ENCODE measurements around the gene REV3L.

The REV3L gene

GRCh38 chr6:111254779-111255166, 228.2 kb downstream of the REV3L start:
- DNase-seq = no peak

GRCh38 chr6:111254004-111254778, 228.8 kb downstream of the REV3L start:
- no peak for DNase-seq

DNA sequence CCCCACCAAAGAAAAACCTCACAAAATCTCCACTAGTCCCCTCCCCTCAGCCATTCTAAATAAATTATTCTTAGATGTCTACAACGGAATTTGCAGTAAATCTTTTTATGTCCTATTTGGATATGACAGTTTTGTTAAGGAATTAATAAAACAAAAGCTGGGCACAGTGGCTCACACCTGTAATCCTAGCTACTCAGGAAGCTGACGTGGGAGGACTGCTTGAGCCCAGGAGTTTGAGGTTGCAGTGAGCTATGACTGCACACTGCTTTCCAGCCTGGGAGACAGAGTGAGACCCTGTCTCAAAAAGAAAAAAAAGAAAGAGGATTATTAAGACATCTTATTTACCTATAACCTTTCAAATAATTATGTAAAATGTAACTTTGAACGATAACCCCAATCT, 230.3 kb downstream of the REV3L start:
- no peak for DNase-seq

- no peak for DNase-seq
These were observed 232.1 kb downstream of the REV3L start for GRCh38 chr6:111250791-111251354.
